ENCODE results near the gene CTSZ. TPM values are rescaled to one million over a fixed set of nuclear protein-coding genes. Genes with fewer than 3 reads are reported as not detected.

The CTSZ gene
- total and polyA plus RNA-seq, 2 of the 8 experiments (the other 6 are each of a cell fraction or from before 2014, with no cell fraction given), result 32.8 to 34.0 TPM

- no peak overlapping the region for H3K23ac ChIP-seq (ENCODE audit: insufficient read length)
- H3K56ac ChIP-seq (replicated peaks; ENCODE audit: insufficient read length, low read depth, low read length), result no peak overlapping the region
- no peak overlapping the region for H3K14ac ChIP-seq (ENCODE audit: insufficient read length)
- H2BK5ac ChIP-seq (ENCODE audit: low read depth, low read length), result no peak overlapping the region
- H3K9me3 ChIP-seq (ENCODE audit: insufficient read depth in 2 of 2, low read depth in 1 of 2, low read length in 1 of 2), result no peaks in the 10 kb centered on the region
- no peak overlapping the region for H2AK5ac ChIP-seq (ENCODE audit: low read depth, low read length)
- no peak overlapping the region for H3K27ac ChIP-seq (ENCODE audit: low read depth, low read length)
- H3K4ac ChIP-seq (replicated peaks; ENCODE audit: insufficient read length, low read depth, low read length), result no peak overlapping the region
- no peaks in the 10 kb centered on the region; a peak in 1 of 7 replicates for H3K27me3 ChIP-seq (replicated peaks in 1 of 4; ENCODE audit: control insufficient read depth in 3 of 4, extremely low read depth in 1 of 4, insufficient read depth in 3 of 4, low read length in 3 of 4)
- no peak overlapping the region for H2BK12ac ChIP-seq (ENCODE audit: low read depth, low read length)
- DNase-seq (ENCODE audit: low read depth in 1 of 2, low spot score in 2 of 2) (peak in 1 of 2 experiments; percentile 23), FAIRE-seq (no peak)
- H2BK15ac ChIP-seq (ENCODE audit: low read length), result 0 out of 2 replicates have a peak overlapping the region, but pooled peaks have one; percentile 16
- no peaks in the 10 kb centered on the region for H3K36me3 ChIP-seq (ENCODE audit: control insufficient read depth in 2 of 4, insufficient read depth in 4 of 4, low read length in 3 of 4)
- no peaks in the 10 kb centered on the region for H3K79me2 ChIP-seq (ENCODE audit: control insufficient read depth in 1 of 2, insufficient read depth in 2 of 2, low read length in 2 of 2)
- no peak overlapping the region for H3K9ac ChIP-seq (replicated peaks in 1 of 4; ENCODE audit: extremely low read depth in 1 of 4, low read depth in 3 of 4, low read length in 3 of 4)
- H3K18ac ChIP-seq (ENCODE audit: extremely low read depth, low read length), result no peak overlapping the region
- no peak overlapping the region for H4K5ac ChIP-seq (ENCODE audit: insufficient read length, low read depth, low read length)
- no peak overlapping the region for H4K91ac ChIP-seq (replicated peaks; ENCODE audit: insufficient read length, low read length)
- no peaks in the 10 kb centered on the region for H3K23me2 ChIP-seq (ENCODE audit: low read depth, low read length)
- WGBS, 2 experiments (ENCODE audit: extremely low coverage in 1 of 2, insufficient coverage in 1 of 2, insufficient read length in 1 of 2, insufficient replicate concordance in 2 of 2, low coverage in 1 of 2, low lambda C conversion rate in 2 of 2, missing lambda C conversion rate in 1 of 2), result 82% methylated on average over 6 of the region's 6 CpGs; no CpG with 5 or more reads in 1 of the 2 experiments
- peak; percentile 49; the same call in 1 of the 2 replicates for TF ChIP-seq TEAD4 (IDR thresholded peaks at IDR 0.05; ENCODE audit: low read depth, low read length)
- TF ChIP-seq HDAC6 (IDR thresholded peaks at IDR 0.05; ENCODE audit: low read depth, low read length), result no peak
- ChIA-PET POLR2A (ENCODE audit: partially characterized antibody) (interaction anchor here (1.1 to 1.2 kb wide), 2 partner anchors 73 to 82 kb away, joined by 4 to 5 read pairs; no protein-coding TSS in a partner anchor), CTCF (ENCODE audit: partially characterized antibody) (interaction anchor here (0.8 to 2.1 kb wide), 2 partner anchors 8 to 94 kb away, joined by 4 to 6 read pairs; no protein-coding TSS in a partner anchor)
- H2BK20ac ChIP-seq (ENCODE audit: low read length), result no peak overlapping the region
- H3K4me1 ChIP-seq (replicated peaks in 1 of 4; ENCODE audit: control insufficient read depth in 3 of 4, insufficient read depth in 4 of 4, low read length in 3 of 4), result peaks cover 0 to 7% (median 0%) of the 10 kb centered on the region in 4 experiments; a peak in 2 of 7 replicates
- H3K79me1 ChIP-seq (ENCODE audit: low read depth, low read length), result no peaks in the 10 kb centered on the region
- no peak overlapping the region for H4K8ac ChIP-seq (ENCODE audit: extremely low read depth, insufficient read depth, low read length)
- no peaks in the 10 kb centered on the region for H4K20me1 ChIP-seq (replicated peaks in 1 of 2; ENCODE audit: control insufficient read depth in 1 of 2, insufficient read depth in 2 of 2, low read length in 2 of 2)
- H3K4me3 ChIP-seq (ENCODE audit: extremely low read depth in 1 of 4, insufficient read depth in 2 of 4, low read depth in 3 of 4, low read length in 4 of 4), result no peak overlapping the region
- no peak overlapping the region for H2BK120ac ChIP-seq (replicated peaks; ENCODE audit: low read depth, low read length)
- no peak overlapping the region for H2AFZ ChIP-seq (ENCODE audit: low read length)
- no peak overlapping the region for H3K4me2 ChIP-seq (ENCODE audit: insufficient read depth in 1 of 2, low read depth in 2 of 2, low read length in 2 of 2)
Measured at GRCh38 chr20:58971429-58971828, 35.6 kb downstream of the CTSZ start.

All from H1 (cell line).